Ovary (tissue), 9 donors: ENCODE measurements around the gene RBM25. TPM values are rescaled to one million over a fixed set of nuclear protein-coding genes. Genes with fewer than 3 reads are reported as not detected.

Source experiments
- DNase-seq, 5 donors: peaks; one replicate each; pipeline ENCODE4 v3.0.0-alpha.2; 2019 to 2020
- H3K27ac ChIP-seq, 2 donors: fragments of 200-600 bp; one replicate each; pipeline versions ENCODE4 v1.5.1 to v1.8.0; 2019 to 2022
- H3K27me3 ChIP-seq: fragments of 200-600 bp; one replicate; pipeline ENCODE4 v1.8.0; 2022
- H3K36me3 ChIP-seq: fragments of 200-600 bp; sonication (generic); one replicate; pipeline ENCODE4 v1.5.1; 2019
- H3K4me1 ChIP-seq: one replicate; pipeline ENCODE4 v1.8.1; 2013; ENCODE audit warnings: mild to moderate bottlenecking, moderate library complexity; ENCODE audit not compliant: insufficient read depth
- H3K4me3 ChIP-seq: fragments of 200-600 bp; sonication (generic); one replicate; pipeline ENCODE4 v1.5.1; 2017
- H3K9me3 ChIP-seq, 2 donors: fragments of 200-600 bp in 1 of 2; sonication (generic) in 1 of 2; one replicate each; pipeline versions ENCODE4 v1.5.1 to v1.8.1; 2013 to 2019; ENCODE audit warnings: mild to moderate bottlenecking in 1 of 2, moderate library complexity in 1 of 2
- CTCF ChIP-seq, 3 donors: fragments of 450-650 bp in 2 of 3; fragments of 200-600 bp in 1 of 3; IDR thresholded peaks; one replicate each; pipeline versions ENCODE4 v1.5.1 to v1.8.0; 2016 to 2022; ENCODE audit warnings: antibody characterized with exemption in 3 of 3, mild to moderate bottlenecking in 1 of 3
- EP300 ChIP-seq: sonication (generic); formaldehyde crosslinking; IDR thresholded peaks from one replicate; pipeline ENCODE4 v1.6.1; 2017; ENCODE audit warnings: antibody characterized with exemption
- POLR2A ChIP-seq: fragments of 450-650 bp; IDR thresholded peaks from one replicate; pipeline ENCODE4 v1.6.1; 2017; ENCODE audit warnings: antibody characterized with exemption, mild to moderate bottlenecking, moderate library complexity
- WGBS, 3 donors: extraction: QIAGEN DNeasy Blood & Tissue Kit in 1 of 3; methylation state at CpG; one replicate each; pipeline versions ENCODE4 v1.1.5 to v1.1.7; 2013 to 2017; 5-methylcytosine and 5-hydroxymethylcytosine counted together
- intact Hi-C, 4 donors: fragments of 100-400 bp; cut with DNase I; formaldehyde crosslinking; loops; one replicate each; pipeline versions ENCODE4 v1.11.0 to v1.15.1; 2022 to 2023
- polyA plus RNA-seq, 2 donors: library from polyadenylated mRNA; stranded (reverse); fragments of 200-250 nt in 1 of 2; fragments of 350-450 nt in 1 of 2; fragmentation: Illumina TruSeq in 1 of 2; extraction: RNeasy Lipid Tissue Mini Kit (QIAGEN cat#74804) in 1 of 2; gene quantifications; one replicate each; pipeline ENCODE4 v1.2.3, GENCODE V29; 2013 to 2014
- total RNA-seq, 7 donors: library from RNA; depleted of rRNA in 2 of 7; stranded (reverse); fragments of >200 nt in 2 of 7; fragmentation: NEBNext Ultra II Directional in 3 of 7; extraction: Animal tissue kit (Norgen Biotek cat#: 25700) in 3 of 7; gene quantifications; one replicate each; pipeline versions ENCODE4 v1.1.0 to v1.2.4, GENCODE V29; 2016 to 2023
- donor health status: DM: no; HTN: no; CAD: no; lungs with moderate emphysema.
- donor health status: DM: no; HTN: no; CAD: no.
- donor health status: Bipolar disorder and iron deficiency.
- donor health status: DM: yes; HTN: yes; CAD: no.
- donor health status: DM: no; HTN: no; CAD: no.
- donor health status: DM: yes; HTN: yes; CAD: no.

RBM25 gene
- total and polyA plus RNA-seq, 9 donors, result 29.1 to 81.0 (median 61.1) TPM

GRCh38 chr14:73116079-73116665 lies 57.8 kb downstream of the RBM25 start:
- intact Hi-C loops, result no loop called here
- no peak overlapping the region for H3K4me3 ChIP-seq
- H3K9me3 ChIP-seq, result no peaks in the 10 kb centered on the region
- no peak for TF ChIP-seq EP300
- TF ChIP-seq POLR2A, result no peak
- TF ChIP-seq CTCF (IDR thresholded peaks at IDR 0.05), result no peak
- no peak overlapping the region for H3K27ac ChIP-seq
- H3K36me3 ChIP-seq, result no peaks in the 10 kb centered on the region
- H3K27me3 ChIP-seq, result no peaks in the 10 kb centered on the region
- 90 to 94% (median 91%) methylated on average over 6 of the region's 6 CpGs for WGBS, 3 donors
- no peak for DNase-seq
- H3K4me1 ChIP-seq, result no peaks in the 10 kb centered on the region

GRCh38 chr14:73124180-73124894 lies 66.0 kb downstream of the RBM25 start:
- TF ChIP-seq CTCF (IDR thresholded peaks at IDR 0.05) (no peak), EP300 (no peak), POLR2A (no peak)
- intact Hi-C loops, result no loop called here
- no peak overlapping the region for H3K27ac ChIP-seq
- H3K4me3 ChIP-seq, result no peak overlapping the region
- DNase-seq, result no peak
- H3K36me3 ChIP-seq, result no peaks in the 10 kb centered on the region
- H3K9me3 ChIP-seq, result no peaks in the 10 kb centered on the region
- no peaks in the 10 kb centered on the region for H3K4me1 ChIP-seq
- 65 to 77% (median 67%) methylated on average over 6 of the region's 6 CpGs for WGBS, 3 donors
- no peaks in the 10 kb centered on the region for H3K27me3 ChIP-seq

GRCh38 chr14:73125169-73125588 lies 66.8 kb downstream of the RBM25 start:
- DNase-seq, result no peak
- Histone ChIP-seq H3K4me3 (no peak overlapping the region), H3K27ac (no peak overlapping the region), H3K4me1 (no peaks in the 10 kb centered on the region), H3K9me3 (no peaks in the 10 kb centered on the region), H3K36me3 (no peaks in the 10 kb centered on the region), H3K27me3 (no peaks in the 10 kb centered on the region)
- 63 to 70% (median 66%) methylated on average over 5 of the region's 5 CpGs for WGBS, 3 donors
- TF ChIP-seq EP300 (no peak), CTCF (IDR thresholded peaks at IDR 0.05) (no peak), POLR2A (no peak)
- intact Hi-C loops, result no loop called here

GRCh38 chr14:73125746-73126145 lies 67.4 kb downstream of the RBM25 start:
- WGBS, 3 donors, result 71 to 81% (median 75%) methylated on average over 3 of the region's 3 CpGs
- Histone ChIP-seq H3K4me1 (no peaks in the 10 kb centered on the region), H3K4me3 (no peak overlapping the region), H3K36me3 (no peaks in the 10 kb centered on the region), H3K27ac (no peak overlapping the region), H3K27me3 (no peaks in the 10 kb centered on the region), H3K9me3 (no peaks in the 10 kb centered on the region)
- no peak for TF ChIP-seq POLR2A
- TF ChIP-seq EP300, result no peak
- TF ChIP-seq CTCF (IDR thresholded peaks at IDR 0.05), result no peak
- no peak for DNase-seq
- intact Hi-C loops, result no loop called here
